ENCODE data around the gene TMEM138.

TMEM138 gene

DNA sequence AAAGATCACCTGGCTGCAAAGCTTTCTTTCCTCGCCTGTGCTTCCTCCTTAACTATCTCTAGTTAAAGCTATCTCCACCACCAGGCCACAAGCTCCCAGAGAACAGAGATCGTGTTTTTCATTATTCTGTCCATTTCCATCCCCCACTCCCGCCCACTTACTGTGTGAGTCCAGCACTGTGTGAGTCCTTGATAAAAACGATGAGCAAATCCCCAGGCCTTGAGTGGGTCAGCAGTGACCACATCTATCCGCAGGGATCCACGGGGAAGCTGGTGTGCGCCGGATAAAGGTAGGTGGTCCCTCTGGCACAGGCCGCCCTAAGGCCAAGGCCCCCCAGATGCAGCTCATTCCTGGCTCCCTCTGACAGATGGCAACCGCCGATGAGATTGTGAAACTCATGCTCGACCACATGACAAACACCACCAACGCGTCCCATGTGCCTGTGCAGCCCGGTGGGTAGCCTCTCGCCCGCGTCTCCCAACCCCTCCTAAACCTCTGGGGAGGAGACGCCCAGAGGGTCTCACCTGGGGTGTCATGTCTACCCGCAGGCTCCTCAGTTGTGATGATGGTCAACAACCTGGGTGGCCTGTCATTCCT is 19.9 kb upstream of the TMEM138 start:
- no peak for DNase-seq (ENCODE audit: low spot score)

DNA sequence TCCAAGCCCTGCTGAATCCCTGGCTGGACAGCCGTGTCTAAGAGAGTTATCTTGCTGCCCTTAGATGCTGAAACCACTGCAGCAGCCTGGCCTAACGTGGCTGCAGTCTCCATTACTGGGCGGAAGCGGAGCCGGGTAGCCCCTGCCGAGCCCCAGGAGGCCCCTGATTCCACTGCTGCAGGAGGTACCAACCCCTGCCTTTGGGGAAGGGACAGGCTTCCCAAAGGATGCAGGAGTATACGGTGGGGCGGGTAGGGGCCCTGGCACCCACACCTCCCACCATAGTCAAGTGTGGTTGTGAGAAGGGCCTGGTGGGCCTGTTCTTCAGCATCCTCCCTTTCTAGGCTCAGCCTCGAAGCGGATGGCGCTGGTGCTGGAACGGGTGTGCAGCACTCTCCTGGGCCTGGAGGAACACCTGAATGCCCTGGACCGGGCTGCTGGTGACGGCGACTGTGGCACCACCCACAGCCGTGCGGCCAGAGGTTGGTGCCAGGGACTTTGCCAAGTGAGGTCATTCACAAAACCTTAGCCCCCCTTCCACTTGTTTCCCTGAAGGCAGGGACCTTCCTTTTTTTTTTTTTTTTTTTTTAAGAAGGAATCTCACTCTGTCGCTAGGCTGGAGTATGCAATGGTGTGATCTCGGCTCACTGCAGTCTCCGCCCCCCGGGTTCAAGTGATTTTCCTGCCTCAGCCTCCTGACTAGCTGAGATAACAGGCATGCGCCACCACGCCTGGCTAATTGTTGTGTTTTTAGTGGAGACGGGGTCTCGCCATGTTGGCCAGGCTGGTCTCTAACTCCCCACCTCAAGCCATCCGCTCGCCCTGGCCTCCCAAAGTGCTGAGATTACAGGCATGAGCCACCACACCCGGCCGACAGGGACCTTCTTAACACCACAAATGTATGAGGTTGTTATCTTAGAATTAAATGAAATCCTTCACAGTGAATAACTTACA is 18.1 kb upstream of the TMEM138 start:
- DNase-seq (ENCODE audit: low spot score) = no peak

DNA sequence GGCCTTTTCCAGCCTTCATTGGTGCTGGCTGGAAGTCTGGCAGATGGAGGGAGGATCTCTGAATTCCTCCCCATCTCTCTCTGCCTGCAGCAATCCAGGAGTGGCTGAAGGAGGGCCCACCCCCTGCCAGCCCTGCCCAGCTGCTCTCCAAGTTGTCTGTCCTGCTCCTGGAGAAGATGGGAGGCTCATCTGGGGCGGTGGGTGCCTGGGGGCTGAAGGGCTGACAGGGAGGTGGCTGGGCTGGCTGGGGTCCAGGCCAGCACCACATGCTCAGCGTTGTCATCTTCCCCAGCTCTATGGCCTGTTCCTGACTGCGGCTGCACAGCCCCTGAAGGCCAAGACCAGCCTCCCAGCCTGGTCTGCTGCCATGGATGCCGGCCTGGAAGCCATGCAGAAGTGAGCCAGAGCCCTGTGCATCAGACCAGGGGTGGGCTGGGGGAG is 17.0 kb upstream of the TMEM138 start:
- DNase-seq (ENCODE audit: low spot score) = no peak

DNA sequence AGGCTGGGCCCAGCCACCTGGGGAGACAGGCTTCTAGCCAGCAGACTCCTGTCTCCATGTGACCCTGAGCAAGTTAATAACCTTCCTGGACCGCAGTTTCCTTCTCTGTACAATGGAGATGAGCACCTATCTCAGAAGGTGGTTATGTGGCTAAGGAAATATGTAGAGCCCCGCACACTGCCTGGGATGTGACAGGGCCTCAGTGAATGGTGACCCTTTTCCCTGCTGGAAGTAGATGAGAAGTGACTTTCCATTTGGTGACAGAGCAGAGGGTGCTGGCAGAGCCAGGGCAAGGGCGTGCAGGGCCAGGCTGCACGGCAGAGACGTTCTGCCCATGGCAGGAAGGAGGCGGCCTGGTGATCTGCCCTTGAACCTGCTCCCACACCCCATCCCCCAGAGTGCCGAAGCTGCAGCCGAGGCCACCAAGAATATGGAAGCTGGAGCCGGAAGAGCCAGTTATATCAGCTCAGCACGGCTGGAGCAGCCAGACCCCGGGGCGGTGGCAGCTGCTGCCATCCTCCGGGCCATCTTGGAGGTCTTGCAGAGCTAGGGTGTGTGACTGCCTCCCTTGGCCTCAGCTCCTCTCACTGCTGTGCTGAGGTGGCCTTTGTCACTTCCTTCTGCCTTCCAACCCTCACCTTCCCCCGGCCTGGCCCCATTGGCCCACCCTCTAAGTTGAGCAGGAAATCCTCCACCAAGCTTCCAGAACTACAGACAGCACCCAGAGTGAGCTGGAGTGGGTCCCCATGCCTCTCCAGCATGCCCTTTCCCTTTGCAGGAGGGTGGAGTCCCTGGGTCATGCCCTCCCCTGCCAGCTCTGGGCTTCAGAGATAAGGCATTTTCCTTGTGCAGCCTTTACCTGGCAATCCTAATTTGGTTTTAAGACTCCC is 16.0 kb upstream of the TMEM138 start:
- DNase-seq (ENCODE audit: low spot score) = no peak

DNA sequence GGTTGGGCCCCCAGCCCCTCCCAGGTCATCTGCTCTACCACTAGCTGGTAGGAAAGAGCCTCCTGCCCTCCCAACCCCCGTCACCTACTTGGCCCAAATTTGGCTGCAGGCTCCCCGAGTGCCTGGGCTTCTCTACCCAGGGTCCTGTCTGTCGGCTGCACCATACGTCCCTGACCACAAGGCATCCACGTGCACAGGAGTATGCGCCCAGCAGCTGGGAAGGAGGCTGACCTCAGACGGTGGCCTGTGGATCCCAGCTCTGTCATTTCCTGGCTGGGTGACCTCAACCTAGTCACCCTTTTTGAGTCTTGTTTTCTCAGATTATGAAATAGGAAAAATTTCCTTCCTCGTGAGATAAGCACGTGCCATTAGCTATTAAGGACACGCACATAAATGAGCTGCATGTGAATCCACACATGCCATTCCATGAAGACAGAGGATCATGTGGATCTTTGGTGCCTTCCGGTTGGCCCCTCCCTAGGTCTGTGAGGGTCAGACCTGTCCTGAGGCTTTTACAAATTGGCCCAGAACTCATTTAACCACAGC is 14.2 kb upstream of the TMEM138 start:
- DNase-seq (ENCODE audit: low spot score) = no peak

DNA sequence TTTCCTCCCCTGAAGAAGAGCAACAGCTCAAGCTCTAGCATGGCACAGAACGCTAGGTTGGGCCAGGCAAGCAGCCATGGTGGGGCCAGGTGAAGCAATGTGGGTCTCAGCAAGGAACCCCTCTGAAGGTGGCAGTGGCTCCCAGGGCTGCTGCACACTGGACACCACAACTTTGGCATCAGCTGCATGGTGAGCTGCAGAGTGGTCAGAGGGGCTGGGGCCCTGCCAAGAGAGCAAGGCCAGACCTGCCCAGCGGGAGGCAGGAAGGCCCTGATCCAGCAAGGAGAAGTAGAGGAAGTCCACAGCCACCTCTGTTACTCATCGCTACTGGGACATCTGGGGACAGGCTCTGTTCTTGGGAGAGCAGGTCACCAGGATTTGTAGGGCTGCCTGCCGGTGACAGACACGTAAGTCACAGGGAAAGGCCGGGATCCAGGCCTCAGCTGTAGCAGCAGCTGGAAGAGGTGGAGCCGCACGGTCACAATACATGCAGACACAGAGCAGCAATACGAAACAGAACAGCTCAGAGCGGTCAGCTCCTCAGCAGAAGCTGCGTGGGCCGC is 12.9 kb upstream of the TMEM138 start:
- DNase-seq (ENCODE audit: low spot score) = no peak

DNA sequence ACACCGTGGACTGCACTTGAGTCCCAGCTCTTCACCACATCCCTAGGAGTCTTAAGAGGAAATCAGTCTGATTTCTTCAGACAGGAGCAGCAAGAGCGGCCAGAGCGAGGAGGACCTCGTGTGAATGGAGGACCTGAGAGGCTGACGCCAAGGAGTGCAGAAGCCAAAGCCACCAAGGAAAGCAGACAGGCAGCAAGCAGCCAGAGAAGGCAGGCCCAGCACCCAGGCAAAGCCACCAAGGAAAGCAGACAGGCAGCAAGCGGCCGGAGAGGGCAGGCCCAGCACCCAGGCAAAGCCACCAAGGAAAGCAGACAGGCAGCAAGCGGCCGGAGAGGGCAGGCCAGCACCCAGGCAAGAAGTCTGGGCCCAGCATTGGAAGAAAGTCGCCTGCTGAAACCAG is 12.3 kb upstream of the TMEM138 start:
- DNase-seq (ENCODE audit: low spot score) = no peak

DNA sequence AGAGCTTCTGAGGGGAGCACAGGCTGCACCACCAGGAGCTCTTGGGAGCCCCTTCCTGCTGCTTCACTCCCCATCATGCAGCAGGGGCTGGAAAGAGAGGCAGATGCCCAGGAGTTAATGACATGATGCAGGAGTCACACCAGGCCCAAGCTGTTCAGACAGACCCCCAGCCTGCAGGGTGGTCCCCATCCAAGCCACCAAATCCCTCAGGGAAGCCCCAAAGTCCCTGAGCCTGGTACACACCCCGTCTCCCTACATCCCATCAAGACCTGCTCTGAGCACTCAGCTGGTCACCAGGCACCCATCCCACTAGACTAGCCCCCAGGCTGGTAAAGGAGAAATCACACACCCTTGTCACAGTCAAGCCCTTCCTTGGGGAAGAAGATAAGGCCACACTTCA is 11.8 kb upstream of the TMEM138 start:
- no peak for DNase-seq (ENCODE audit: low spot score)

DNA sequence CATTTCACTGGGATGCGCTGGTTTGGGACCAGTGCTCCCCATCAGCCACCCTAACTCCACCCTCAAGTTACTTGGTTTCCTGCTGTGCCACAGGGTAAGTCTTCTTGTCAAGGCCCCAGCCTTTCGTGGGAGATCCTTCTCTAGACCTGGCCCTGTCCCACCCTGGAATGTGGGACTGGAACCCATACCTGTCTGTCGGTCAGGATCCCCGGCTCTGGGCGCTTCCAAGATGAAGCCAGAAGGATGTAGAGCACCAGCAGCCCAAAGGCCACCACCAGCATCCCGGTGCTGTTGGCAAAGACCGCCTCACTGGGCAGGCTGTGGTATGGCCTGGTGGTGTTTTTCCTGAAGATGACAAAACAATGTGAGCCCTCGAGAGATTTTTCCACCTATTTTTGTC is 11.4 kb upstream of the TMEM138 start:
- DNase-seq (ENCODE audit: low spot score) = no peak

DNA sequence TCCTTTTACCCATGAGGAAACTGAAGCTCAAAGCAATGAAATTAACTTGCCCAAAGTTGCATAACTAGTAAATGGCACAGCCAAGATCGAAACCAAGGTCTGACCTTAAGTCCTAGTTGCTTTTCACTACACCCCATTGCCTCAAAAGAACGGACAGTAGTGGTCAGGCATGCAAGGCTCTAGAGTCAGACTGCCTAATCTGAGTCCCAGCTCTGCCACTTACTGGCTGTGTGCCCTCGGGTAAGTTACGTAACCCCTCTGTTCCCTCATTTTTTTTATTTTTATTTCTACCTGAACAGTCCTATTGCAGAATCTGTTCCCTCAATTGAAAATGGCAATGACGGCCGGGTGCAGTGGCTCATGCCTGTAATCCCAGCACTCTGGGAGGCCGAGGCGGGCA is 10.1 kb upstream of the TMEM138 start:
- DNase-seq (ENCODE audit: low spot score) = no peak

DNA sequence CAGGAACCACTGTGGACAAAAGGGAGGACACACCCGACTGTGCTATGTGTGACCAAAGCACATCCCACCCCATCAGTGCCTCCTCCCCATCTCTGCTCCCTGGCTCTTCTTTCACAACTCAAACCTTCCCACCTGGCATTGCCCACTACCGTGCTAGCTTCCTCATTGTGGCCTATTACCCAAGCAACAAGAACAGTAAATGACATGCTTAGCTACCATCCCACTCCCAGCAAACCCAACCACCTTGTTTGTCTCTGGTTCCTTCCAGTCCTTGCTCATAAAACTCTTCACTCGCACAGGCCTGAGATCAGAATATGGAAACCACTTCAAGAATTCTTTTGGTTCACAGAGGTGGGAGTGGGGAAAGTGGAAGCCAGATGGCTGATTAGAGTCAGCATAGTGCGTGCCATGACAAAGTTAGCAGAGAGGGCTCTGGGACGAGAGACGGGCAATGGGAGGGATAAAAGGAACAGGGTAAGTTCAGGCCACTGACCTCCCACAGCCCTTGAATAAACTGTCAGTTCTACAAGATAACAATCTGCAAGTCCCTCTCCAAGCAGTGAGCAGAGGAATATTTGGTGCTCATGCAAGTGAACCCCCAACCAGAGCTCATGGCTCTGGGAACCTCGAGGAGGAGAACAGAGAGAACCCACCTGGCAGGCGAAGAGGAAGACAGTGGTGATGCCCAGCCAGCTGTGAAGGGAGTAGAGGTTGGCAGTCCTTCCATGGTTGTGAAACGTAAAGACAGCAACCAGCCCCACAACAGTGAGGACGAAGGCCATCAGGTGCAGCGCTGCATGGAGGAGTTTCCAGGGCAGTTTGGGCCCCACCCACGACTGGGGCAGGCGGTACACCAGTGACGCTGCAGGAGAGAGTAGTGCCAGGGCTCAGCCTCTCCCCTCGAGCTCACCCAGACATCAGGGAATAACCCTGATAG is 8.8 kb upstream of the TMEM138 start:
- DNase-seq (ENCODE audit: low spot score) = no peak

DNA sequence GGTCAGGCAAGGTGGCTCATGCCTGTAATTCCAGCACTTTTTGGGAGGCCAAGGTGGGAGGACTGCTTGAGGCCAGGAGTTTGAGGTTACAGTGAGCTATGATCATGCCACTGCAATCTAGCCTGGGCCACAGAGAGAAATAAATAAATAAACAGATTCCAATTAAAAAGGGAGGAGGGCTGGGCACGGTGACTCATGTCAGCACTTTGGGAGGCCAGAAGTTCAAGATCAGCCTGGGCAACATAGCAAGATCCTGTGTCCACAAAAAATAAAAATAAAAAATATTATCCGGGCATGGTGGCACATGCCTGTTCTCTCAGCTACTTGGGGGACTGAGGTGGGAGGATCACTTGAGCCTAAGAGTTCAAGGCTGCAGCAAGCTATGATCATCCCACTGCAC is 8.0 kb upstream of the TMEM138 start:
- no peak for DNase-seq (ENCODE audit: low spot score)

DNA sequence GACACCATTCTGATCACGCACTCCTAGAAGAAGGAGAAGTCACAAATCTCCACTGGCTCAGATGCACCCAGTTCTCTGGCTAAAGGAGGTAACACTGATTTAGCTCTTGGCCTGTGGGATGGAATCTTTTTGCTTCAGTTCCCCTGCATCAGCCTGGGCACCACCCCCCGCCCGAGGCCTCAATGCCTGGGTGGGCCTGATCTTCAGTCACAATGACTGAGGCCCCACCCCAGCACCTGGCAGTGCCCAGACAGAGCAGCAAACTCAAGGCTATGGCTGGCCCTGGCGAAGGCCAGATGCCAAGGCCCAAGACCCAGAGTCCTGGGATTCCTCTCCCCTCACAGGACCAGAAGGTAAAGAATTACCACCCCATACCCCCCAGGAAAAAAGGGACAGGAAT is 5.5 kb upstream of the TMEM138 start:
- DNase-seq (ENCODE audit: low spot score) = no peak

DNA sequence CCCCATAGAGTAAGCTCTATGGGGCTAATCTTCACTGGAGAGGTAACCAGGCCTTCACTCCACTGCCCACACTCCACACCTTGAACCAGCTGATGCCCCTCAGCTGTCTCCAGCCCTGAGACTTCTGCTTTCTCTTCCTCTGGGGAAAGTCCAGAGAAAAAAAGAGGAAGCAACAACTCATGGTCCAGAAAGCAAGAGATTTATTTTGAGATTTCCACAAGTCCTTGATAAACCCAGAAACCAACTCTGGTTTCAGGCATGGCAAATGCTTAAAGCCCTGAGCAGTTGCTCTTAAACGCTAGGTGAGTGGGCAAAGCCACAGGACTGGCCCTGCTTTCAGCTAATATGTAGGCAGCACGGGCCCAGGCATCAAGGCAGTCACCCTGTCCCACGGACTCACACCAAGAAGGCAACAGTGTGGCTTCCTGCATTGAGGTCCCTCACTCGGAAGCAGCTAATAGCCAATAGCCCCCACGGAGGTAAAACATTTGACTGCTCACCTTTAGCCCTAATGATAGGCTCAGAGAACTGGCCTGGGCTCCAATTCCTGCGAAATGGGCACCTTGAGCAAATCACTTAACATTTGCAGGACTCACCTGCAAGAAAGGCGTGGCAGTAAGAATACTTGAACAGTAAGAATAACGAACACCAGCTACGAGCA is 4.8 kb upstream of the TMEM138 start:
- DNase-seq (ENCODE audit: low spot score) = no peak

DNA sequence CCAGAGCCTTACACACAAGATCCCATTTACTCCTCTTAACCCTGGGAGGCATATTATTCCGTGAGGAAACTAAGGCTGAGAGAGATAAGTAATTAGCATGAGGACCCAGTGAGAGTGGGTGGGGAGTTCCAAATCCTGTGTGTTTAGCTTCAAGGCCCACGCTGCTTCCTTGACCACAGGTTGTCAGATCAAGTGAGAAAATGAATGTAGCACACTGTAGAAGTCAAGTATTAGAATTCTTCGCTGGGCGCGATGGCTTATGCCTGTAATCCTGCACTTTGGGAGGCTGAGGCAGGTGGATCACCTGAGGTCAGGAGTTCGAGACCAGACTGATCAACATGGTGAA is 4.3 kb upstream of the TMEM138 start:
- no peak for DNase-seq (ENCODE audit: low spot score)

DNA sequence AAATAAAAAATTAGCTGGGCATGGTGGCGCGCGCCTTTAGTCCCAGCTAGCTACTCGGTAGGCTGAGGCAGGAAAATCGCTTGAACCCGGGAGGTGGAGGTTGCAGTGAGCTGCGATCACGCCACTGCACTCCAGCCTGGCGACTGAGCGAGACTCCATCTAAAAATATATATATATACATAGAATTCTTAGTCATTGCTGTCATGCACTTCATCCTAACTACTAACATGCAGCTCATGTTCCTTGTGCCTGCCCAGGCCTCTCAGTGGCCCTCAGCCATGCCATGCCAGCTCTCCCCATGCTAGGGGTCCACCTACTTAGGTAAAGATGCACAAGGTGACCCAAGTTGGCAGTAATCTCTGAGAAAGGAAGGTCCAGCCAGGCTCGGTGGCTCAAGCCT is 3.6 kb upstream of the TMEM138 start:
- no peak for DNase-seq (ENCODE audit: low spot score)

DNA sequence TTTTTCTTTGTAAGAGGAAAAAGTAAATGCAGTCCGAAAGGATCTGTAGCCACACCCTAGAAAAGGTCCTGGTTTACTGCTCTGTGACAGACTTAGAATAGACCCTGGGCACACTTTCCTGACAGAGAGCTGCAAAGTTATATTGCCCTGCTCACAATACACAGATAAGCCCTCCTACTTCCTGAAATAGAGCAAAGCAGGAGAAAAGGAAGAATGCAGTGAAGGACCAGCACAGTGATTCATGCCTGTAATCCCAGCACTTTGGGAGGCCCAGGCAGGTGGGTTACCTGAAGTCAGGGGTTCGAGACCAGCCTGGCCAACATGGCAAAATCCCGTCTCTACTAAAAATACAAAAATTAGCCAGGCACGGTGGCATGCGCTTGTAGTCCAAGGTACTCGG is 2.7 kb upstream of the TMEM138 start:
- DNase-seq (ENCODE audit: low spot score) = no peak

DNA sequence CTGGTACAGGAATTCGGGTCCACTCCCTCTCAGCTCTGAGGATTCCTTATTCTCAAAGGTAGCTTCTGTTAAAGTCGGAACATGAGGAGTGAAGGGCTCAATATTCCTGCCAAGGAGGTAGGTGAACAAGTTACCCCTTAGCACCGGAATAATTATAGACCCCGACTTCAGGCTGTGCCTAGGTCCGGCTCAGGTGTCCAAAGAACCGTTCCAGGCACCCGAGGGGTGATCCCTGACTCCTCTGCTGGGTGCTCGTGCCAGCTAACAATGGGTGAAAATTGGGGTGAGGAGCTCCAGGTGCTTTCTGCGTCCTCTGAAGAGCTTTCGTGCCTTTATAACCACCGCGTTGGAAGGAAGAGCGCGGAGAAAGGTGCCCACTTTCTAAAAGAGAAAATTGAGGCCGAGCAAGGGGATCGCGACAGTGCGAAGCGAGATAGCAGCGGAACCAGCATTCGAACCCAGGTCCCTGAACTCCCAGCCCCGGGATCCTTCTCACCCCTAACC is 885 bp upstream of the TMEM138 start:
- DNase-seq (ENCODE audit: low spot score) = no peak

DNA sequence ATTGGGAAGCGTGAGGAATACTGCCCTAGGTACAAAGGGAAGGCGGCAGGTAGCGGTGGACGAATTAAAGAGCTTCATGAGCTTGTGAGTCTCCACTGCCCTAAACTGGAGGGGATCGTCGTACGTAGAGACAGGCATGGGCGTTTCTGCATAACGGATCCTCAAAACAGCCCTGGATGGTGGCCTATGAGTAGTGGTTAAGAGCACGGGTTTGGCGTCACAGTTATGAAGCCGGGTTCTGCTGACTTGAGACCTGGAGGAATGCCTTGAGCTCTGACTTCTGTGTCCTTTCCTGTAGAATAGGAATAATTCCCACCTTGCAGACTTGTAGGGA is 335 bp downstream of the TMEM138 start:
- peak; percentile 56 for DNase-seq (ENCODE audit: low spot score)

DNA sequence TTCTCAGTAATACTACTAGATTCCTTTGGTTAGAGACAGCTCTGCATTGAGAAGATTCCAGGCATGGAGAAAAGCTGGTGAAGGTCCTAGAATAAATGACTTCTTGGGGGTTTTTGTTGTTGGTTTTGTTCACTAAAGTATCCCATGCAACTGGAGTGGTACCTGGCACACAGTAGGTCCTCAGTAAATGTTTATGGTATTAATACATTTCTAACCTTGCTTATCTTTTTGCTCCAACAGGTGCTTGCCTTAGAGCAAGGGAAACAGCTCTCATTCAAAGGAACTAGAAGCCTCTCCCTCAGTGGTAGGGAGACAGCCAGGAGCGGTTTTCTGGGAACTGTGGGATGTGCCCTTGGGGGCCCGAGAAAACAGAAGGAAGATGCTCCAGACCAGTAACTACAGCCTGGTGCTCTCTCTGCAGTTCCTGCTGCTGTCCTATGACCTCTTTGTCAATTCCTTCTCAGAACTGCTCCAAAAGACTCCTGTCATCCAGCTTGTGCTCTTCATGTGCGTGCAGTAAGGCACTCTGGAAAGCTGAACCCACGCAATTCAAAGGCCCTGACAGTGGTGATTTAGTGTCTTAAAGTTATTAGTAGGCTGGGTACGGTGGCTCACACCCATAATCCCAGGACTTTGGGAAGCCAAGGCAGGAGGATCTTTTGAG is 2.0 kb downstream of the TMEM138 start:
- no peak for DNase-seq (ENCODE audit: low spot score)
